Right lung (tissue), 5 donors: ENCODE measurements around the gene CCDC192. TPM values are rescaled to one million over a fixed set of nuclear protein-coding genes. Genes with fewer than 3 reads are reported as not detected.
"Not testable (repeated sequence)": the region's sequence is repeated elsewhere in the genome, so short reads cannot be mapped to it uniquely, and the experiment has no call there.

ENCODE experiments used
- DNase-seq, 2 donors: peaks; one replicate each; pipeline ENCODE4 v3.0.0-alpha.2; 2013
- polyA plus RNA-seq, 5 donors: library from polyadenylated mRNA; unstranded; fragments of 120-200 nt; gene quantifications; one replicate each; pipeline versions ENCODE4 v1.2.1 to v1.2.3, GENCODE V29; 2013; ENCODE audit warnings: inconsistent platforms in 1 of 5, low replicate concordance in 1 of 5; ENCODE audit not compliant: insufficient read length in 5 of 5, insufficient read depth in 1 of 5

Gene CCDC192
- polyA plus RNA-seq, 5 donors, result 0.58 to 1.3 (median 0.90) TPM

DNA sequence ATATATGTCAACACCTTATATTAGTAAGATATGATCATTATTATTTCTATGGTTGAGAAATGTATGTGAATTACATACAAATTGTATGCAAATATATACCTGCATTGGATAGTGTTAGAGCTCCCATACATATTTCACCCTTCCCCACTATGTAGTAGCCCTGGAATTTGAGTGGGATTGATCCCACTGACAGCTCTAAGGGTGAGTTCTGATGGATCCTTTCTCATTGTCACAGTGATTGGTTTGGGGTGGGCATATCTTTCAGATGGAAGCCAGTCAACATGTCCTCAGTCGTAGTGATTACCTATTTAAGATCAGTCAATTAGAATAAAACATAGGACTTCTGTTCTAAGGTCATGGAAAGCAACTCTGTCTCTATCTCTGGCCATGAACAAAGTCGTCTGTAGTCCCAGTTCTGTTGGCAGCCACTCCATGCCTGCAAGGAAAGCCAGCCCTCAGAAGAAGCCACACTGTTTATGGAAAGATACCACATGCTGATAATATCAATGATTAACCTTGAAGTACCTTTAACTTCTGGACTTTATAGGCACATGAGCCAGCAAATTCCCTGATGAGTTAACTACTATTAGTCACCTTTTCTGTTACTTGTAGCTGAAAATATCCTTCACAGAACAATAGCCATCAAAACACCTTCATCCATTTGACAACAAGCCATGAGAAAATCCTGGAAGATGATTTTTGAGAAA lies 5.1 kb upstream of the CCDC192 start:
- DNase-seq, result no peak

DNA sequence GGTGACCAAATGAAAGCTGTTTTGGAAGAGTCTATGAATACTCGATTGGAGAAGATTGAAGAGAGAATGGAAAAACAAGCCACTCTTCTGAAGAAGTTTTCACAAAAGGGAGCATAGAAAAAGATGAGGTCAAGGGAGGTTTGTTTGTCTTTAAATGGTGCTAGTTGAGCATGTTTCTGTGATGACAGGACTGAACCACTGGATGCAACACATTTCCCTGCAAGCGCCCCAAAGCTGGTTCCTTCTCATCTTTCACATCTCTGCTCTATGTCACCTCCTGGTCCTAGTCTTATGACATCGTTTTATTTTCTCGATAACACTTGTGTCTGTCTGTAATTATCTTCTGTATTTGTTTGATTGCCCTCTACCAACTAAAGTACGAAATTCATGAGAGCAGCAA lies 3.8 kb upstream of the CCDC192 start:
- no peak for DNase-seq

- DNase-seq, result no peak
These were observed 2.9 kb upstream of the CCDC192 start for GRCh38 chr5:127700237-127700766.

DNA sequence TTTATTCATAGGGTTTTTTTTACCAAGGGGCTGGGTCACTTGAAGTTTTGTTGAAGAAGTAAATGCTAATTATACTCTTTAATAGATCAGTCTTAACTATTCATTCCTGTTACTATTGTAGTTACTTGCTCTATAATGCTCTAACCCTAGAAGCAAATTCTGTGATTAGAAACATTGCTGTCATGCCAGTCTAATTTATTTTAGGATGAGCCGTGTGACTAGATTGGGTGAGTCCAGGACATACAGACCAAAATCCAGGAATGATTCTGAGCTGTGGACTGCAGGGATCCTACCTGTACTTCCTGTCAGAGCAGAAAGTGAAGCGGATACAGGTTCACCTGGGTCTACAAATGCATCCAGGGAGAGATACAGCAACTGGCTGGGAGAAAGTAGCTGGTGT lies 757 bp upstream of the CCDC192 start:
- DNase-seq, result no peak

DNA sequence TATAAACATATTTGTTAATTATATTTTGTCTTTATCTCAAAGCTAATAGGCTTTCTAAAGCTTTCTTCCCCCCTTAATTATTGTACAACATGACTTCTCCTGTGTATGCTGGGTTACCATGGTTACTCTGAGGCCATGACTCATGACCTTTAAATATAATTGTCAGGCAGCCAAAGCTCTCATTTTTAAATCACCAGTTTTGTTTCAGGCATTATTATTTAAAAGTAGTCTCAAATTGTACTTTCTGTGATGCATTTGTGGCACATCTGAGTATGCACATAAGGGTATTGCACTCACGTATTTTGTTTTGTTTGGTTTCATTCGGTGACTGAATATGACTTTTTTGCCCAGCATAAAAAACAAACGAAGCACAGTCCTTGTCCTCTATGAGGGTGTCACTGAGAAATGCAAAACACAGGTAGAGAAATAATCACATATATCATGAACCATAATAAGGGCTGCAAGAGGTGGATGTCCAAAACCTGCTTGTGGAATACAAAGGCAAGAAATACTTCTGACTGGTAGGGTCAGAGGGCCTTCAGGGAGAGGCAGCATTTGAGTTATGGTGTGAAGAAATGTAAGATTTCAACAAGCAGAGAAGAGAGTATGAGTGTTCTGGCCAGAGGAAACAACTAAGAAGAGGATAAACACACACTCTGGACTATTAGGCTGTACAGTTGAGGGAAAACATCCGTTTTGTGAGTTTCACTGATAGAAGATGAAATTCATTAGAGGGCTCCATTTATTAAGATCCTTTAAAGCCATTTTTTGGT lies 2.1 kb downstream of the CCDC192 start:
- DNase-seq, result no peak

- no peak for DNase-seq
These were observed 3.5 kb downstream of the CCDC192 start for GRCh38 chr5:127706691-127707090.

GRCh38 chr5:127707209-127707608 lies 4.0 kb downstream of the CCDC192 start:
- DNase-seq, result no peak

DNA sequence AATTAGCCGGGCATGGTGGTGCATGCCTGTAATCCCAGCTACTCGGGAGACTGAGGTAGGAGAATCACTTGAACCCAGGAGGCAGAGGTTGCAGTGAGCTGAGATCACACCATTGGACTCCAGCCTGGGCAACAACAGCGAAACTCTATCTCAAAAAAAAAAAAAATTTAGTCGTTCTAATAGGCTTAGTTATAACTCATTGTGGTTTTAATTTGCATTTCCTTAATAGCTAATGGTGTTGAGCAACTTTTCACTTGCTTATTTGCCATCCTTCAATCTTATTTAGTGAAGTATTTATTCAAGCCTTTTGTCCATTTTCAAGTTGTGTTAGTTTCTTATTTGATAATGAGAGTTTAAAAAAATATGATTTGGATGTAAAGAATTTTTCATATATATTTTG lies 9.9 kb downstream of the CCDC192 start:
- not testable (repeated sequence) for DNase-seq

GRCh38 chr5:127718181-127718580 lies 15.0 kb downstream of the CCDC192 start:
- no peak for DNase-seq

DNA sequence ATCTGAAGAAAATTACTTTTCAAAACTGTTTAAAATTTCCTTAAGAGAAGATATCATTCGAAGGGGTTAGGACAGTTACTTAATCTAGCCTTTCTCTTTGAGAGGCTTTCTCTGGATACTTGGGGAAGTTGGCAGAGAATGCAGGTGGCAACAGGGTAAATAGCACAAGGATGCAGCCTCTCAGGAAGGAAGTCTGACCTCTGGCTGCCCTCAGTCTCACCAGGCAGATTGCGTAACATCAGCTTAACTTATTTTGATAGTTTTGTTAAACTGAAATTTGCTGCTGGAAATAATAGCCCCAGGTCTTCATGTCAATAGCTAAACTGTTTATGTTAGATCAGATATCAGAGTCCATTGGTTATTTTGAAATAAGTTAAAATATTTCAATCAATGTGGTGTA lies 20.4 kb downstream of the CCDC192 start:
- DNase-seq, result peak; percentile 20 to 39

DNA sequence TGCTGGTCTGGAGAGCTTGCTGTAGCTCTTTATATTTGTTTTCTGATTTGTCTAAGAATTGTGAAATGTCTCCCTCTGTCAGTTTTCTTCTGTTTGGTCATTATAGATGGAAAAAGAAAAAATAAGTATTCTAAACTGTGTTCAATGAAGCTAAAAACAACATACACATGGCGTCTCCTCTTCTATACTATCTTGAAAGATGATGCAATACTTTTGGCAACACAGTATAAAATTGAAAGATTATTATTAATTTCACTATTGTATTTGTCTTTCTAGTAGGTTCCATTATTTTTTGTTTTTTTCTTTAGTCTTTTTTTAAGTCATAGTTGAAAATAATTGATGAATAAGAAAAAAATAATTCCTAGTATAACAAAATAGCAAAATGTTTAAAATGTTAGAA lies 22.5 kb downstream of the CCDC192 start:
- DNase-seq, result no peak

DNA sequence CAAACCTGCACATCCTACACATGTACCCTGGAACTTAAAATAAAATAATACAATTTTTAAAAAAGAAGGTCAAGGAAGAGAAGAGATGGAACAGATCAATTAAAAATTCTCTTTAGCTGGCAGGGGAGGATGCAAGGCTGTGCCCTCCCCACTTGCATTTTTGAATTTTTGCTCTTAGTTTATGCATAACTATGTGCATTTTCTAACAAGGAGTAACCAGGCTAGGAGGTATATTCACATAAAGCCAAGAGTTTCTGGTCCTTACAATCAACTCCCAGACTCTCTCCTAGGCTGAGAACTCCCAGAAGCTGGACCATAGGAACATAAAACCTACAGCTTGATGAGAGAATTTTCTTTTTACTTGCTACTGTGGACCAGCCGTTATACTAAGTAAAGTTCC lies 29.8 kb downstream of the CCDC192 start:
- DNase-seq, result no peak

DNA sequence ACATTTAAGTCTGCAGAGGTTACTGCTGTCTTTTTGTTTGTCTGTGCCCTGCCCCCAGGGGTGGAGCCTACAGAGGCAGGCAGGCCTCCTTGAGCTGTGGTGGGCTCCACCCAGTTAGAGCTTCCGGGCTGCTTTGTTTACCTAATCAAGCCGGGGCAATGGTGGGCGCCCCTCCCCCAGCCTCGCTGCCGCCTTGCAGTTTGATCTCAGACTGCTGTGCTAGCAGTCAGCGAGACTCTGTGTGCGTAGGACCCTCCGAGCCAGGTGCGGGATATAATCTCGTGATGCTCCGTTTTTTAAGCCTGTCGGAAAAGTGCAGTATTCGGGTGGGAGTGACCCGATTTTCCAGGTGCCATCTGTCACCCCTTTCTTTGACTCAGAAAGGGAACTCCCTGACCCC lies 36.2 kb downstream of the CCDC192 start:
- DNase-seq, result not testable (repeated sequence)

DNA sequence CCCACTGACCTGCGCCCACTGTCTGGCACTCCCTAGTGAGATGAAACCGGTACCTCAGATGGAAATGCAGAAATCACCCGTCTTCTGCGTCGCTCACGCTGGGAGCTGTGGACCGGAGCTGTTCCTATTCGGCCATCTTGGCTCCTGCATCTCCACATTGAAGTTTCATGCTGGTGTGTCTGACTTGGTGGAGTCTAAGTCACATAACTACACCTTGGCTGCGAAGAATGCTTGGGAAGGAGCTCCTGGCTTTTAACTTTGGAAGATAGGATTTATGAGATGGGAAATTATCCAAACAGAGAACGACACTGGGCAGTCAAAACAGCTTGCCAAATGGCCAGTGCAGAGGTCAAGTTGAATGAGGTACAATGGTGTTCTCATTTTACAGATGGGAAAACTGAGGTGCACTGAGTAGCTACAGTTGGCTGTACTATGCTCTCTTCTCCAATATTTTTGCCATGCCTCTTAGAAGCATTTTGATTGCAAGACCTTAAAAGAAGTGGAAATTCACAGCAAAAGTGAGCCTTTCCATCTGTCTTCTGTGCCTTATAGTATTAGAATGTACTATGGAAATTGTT lies 36.7 kb downstream of the CCDC192 start:
- DNase-seq, result no peak

- no peak for DNase-seq
These were observed 38.2 kb downstream of the CCDC192 start for GRCh38 chr5:127741412-127741811.

GRCh38 chr5:127744241-127744640 lies 41.0 kb downstream of the CCDC192 start:
- no peak for DNase-seq

- DNase-seq, result no peak
These were observed 43.6 kb downstream of the CCDC192 start for GRCh38 chr5:127746756-127747155.

DNA sequence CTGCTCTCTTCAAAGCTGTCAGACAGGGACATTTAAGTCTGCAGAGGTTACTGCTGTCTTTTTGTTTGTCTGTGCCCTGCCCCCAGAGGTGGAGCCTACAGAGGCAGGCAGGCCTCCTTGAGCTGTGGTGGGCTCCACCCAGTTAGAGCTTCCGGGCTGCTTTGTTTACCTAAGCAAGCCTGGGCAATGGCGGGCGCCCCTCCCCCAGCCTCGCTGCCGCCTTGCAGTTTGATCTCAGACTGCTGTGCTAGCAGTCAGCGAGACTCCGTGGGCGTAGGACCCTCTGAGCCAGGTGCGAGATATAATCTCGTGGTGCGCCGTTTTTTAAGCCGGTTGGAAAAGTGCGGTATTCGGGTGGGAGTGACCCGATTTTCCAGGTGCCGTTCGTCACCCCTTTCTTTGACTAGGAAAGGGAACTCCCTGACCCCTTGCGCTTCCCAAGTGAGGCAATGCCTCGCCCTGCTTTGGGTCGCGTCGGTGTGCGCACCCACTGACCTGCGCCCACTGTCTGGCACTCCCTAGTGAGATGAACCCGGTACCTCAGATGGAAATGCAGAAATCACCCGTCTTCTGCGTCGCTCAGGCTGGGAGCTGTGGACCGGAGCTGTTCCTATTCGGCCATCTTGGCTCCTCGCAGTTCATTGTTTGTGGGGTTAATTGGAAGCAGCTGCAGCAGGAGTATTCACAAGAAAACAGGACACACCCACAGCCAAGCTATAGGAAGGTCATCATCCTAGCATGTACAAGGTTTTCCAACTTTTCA lies 49.5 kb downstream of the CCDC192 start:
- DNase-seq, result not testable (repeated sequence)

DNA sequence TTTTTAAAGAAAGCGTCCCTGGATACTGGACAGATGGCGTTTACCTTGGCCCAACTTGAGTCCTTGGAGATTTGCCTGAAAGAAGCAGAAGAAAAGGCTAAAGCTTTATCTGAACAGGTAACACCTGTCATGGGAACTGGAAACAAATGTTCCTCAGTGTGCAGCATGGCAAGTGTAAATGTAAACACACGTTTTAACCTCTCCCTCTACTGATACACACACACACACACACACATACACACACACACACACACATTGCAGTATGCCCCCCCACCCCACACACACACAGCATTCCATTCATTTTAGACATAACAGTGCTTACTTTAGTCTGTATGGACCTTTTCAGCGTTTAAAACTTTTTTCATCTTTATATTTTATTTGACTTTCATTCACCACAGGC lies 51.1 kb downstream of the CCDC192 start:
- DNase-seq, result peak in 1 of 2 donors; percentile 24

- DNase-seq, result no peak
These were observed 51.5 kb downstream of the CCDC192 start for GRCh38 chr5:127754706-127755105.

GRCh38 chr5:127757576-127757975 lies 54.4 kb downstream of the CCDC192 start:
- DNase-seq, result no peak

- DNase-seq, result no peak
These were observed 55.6 kb downstream of the CCDC192 start for GRCh38 chr5:127758766-127759283.
